ENCODE results near the gene FSD1. TPM values are rescaled to one million over a fixed set of nuclear protein-coding genes. Genes with fewer than 3 reads are reported as not detected.

FSD1 gene
- total and polyA plus RNA-seq, 2 experiments from 2014 or later: 5.8 TPM

DNA sequence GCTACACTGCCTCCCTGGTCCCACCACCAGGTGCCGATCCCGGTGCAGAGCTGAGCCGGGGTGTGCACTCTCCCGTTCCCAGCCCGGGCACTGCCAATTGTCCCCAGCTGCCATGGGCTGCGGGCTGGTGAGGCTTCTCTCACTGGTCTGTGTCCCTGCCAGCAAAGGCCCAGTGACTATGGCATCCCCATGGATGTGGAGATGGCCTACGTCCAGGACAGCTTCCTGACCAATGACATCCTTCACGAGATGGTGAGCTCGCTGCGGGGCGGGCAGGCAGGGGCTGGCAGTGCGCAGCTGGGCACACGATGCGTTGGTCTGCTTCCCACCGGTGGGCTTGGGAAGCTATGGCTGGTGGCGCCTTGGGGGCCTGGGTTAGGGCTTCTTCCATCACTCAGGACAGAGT is 53.5 kb downstream of the FSD1 start:
- in situ Hi-C loops (cut with MboI): no loop called here
- Histone ChIP-seq H3K27ac (no peak overlapping the region), H3K27me3 (replicated peaks; ENCODE audit: insufficient read depth) (no peaks in the 10 kb centered on the region), H3K9ac (no peak overlapping the region), H3K4me3 (no peak overlapping the region), H4K20me1 (ENCODE audit: insufficient read depth) (no peaks in the 10 kb centered on the region), H3K79me2 (ENCODE audit: insufficient read depth) (0 out of 2 replicates have a peak, but pooled peaks cover 7% of the 10 kb centered on the region), H3K36me3 (ENCODE audit: low read depth) (peaks cover 14% of the 10 kb centered on the region; the same call in 1 of the 2 replicates), H3F3A (ENCODE audit: insufficient read depth) (peaks cover 10% of the 10 kb centered on the region; the same call in 1 of the 2 replicates), H3K9me3 (ENCODE audit: low read depth) (no peaks in the 10 kb centered on the region), H3K9me2 (ENCODE audit: insufficient read depth) (no peaks in the 10 kb centered on the region), H3K4me1 (ENCODE audit: insufficient read depth) (no peaks in the 10 kb centered on the region), H2AFZ (no peak overlapping the region), H3K4me2 (ENCODE audit: unreplicated experiment) (no peak overlapping the region)
- TF ChIP-seq EZH2phosphoT487 (IDR thresholded peaks at IDR 0.05; ENCODE audit: insufficient read depth, low read depth) (no peak), EZH2 (IDR thresholded peaks at IDR 0.05; ENCODE audit: insufficient read depth, poor library complexity, severe bottlenecking) (no peak)
- no peak for DNase-seq
- 94 to 96% methylated on average over 16 of the region's 16 CpGs for WGBS, 2 experiments (ENCODE audit: low coverage in 1 of 2, low lambda C conversion rate in 2 of 2, missing lambda C conversion rate in 2 of 2)

DNA sequence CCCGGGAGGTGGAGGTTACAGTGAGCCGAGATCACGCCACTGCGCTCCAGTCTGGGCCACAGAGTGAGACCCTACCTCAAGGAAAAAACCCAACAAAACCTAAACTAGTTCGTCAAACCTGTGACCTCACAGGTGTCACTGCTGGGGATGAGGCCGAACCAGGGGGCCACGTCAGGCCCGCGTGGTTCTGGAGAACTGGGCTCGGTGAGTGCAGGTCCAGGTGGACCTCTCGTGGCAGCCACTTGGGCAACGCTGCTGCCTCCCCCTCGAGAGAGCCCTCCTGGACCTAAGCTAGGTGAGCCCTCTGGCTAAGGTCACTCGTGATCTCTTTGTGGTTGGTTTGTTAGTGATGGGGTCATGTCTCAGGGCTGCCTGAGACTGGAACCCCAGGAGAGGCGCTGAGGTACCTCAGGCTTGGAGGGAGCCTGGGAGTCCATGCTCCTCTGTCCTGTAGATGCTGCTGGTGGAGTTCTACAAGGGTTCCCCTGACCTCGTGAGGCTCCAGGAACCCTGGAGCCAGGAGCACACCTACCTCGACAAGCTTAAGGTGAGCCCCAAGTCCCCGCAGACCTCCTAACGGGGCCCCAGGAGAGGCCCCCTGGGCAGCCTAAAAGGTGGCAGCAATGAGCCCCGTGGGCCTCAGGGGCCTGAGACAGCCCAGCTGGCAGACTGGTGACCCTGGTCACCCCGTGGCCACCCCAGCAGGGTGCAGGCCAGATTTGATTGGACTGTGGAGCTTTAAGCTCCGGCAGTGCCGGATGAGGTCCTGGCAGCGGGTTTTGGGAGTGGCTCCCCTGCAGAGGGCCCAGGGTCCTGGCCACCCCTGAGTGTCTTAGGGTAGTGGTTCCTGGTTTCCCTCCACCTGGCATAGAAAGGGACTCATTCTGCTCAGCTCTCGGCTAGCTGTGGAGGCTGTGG is 54.6 kb downstream of the FSD1 start:
- DNase-seq: no peak
- Histone ChIP-seq H3K27me3 (replicated peaks; ENCODE audit: insufficient read depth) (no peaks in the 10 kb centered on the region), H3K9me3 (ENCODE audit: low read depth) (no peaks in the 10 kb centered on the region), H3K36me3 (ENCODE audit: low read depth) (peaks cover 14% of the 10 kb centered on the region; the same call in 1 of the 2 replicates), H3K9me2 (ENCODE audit: insufficient read depth) (no peaks in the 10 kb centered on the region), H3K4me3 (no peak overlapping the region), H3F3A (ENCODE audit: insufficient read depth) (0 out of 2 replicates have a peak, but pooled peaks cover 5% of the 10 kb centered on the region), H2AFZ (no peak overlapping the region), H3K4me2 (ENCODE audit: unreplicated experiment) (no peak overlapping the region), H3K27ac (no peak overlapping the region), H3K4me1 (ENCODE audit: insufficient read depth) (no peaks in the 10 kb centered on the region), H3K79me2 (ENCODE audit: insufficient read depth) (peaks cover 16% of the 10 kb centered on the region), H3K9ac (no peak overlapping the region), H4K20me1 (ENCODE audit: insufficient read depth) (no peaks in the 10 kb centered on the region)
- 85% methylated on average over 23 to 25 of the region's 25 CpGs for WGBS, 2 experiments (ENCODE audit: low coverage in 1 of 2, low lambda C conversion rate in 2 of 2, missing lambda C conversion rate in 2 of 2)
- in situ Hi-C loops (cut with MboI): no loop called here
- TF ChIP-seq EZH2phosphoT487 (IDR thresholded peaks at IDR 0.05; ENCODE audit: insufficient read depth, low read depth): no peak
- TF ChIP-seq EZH2 (IDR thresholded peaks at IDR 0.05; ENCODE audit: insufficient read depth, poor library complexity, severe bottlenecking): no peak

DNA sequence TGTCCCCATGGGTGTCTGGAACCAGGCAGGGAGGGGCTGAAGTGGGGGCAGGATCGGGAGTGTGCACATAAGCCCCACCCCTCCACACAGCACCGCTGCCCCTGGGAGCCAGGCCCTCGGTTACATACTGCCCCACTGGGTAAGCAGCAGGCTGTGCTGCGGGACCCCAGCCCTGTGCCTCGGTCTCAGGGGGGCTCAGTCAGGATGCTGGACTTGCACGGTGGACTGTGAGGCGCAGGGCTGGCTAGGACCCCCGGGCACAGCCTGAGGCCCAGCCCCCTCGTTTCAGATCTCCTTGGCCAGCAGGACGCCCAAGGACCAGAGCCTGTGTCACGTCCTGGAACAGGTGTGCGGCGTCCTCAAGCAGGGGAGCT is 55.2 kb downstream of the FSD1 start:
- no peaks in the 10 kb centered on the region for H3K4me1 ChIP-seq (ENCODE audit: insufficient read depth)
- H3K9ac ChIP-seq: no peak overlapping the region
- H3F3A ChIP-seq (ENCODE audit: insufficient read depth): 0 out of 2 replicates have a peak, but pooled peaks cover 5% of the 10 kb centered on the region
- no peak overlapping the region for H3K27ac ChIP-seq
- H3K9me2 ChIP-seq (ENCODE audit: insufficient read depth): no peaks in the 10 kb centered on the region
- H4K20me1 ChIP-seq (ENCODE audit: insufficient read depth): no peaks in the 10 kb centered on the region
- H3K79me2 ChIP-seq (ENCODE audit: insufficient read depth): peaks cover 22% of the 10 kb centered on the region
- H2AFZ ChIP-seq: no peak overlapping the region
- peaks cover 14% of the 10 kb centered on the region; the same call in 1 of the 2 replicates for H3K36me3 ChIP-seq (ENCODE audit: low read depth)
- in situ Hi-C loops (cut with MboI): no loop called here
- no peak overlapping the region for H3K4me3 ChIP-seq
- WGBS, 2 experiments (ENCODE audit: low coverage in 1 of 2, low lambda C conversion rate in 2 of 2, missing lambda C conversion rate in 2 of 2): 77 to 88% methylated on average over 12 to 13 of the region's 13 CpGs
- TF ChIP-seq EZH2 (IDR thresholded peaks at IDR 0.05; ENCODE audit: insufficient read depth, poor library complexity, severe bottlenecking) (no peak), EZH2phosphoT487 (IDR thresholded peaks at IDR 0.05; ENCODE audit: insufficient read depth, low read depth) (no peak)
- no peaks in the 10 kb centered on the region for H3K9me3 ChIP-seq (ENCODE audit: low read depth)
- H3K27me3 ChIP-seq (replicated peaks; ENCODE audit: insufficient read depth): no peaks in the 10 kb centered on the region
- no peak overlapping the region for H3K4me2 ChIP-seq (ENCODE audit: unreplicated experiment)
- DNase-seq: no peak

DNA sequence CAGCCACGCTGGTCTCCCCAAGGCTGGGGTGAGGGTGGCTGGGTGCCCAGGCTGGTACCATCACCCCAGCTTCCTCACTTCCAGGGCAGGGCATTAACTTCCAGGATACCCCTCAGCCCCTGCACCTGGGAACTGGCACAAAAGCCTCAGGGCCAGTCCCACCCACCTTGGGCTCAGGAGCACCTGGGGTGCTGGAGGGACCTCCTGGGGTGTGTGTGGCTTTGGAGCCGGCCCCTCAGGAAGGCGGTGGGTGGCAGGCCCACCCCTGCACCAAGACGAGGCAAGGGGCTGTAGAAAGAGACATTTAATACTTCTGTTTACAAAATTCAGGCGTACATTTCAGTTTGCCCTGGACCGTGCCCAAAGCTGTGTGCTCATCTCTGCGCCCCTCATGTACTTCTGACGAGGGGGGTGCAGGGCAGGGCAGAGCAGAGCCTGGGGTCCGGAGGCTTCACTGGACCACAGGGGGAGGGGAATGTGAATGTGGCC is 55.7 kb downstream of the FSD1 start:
- no peaks in the 10 kb centered on the region for H3K4me1 ChIP-seq (ENCODE audit: insufficient read depth)
- in situ Hi-C loops (cut with MboI): no loop called here
- WGBS, 2 experiments (ENCODE audit: low coverage in 1 of 2, low lambda C conversion rate in 2 of 2, missing lambda C conversion rate in 2 of 2): 80 to 86% methylated on average over 9 of the region's 9 CpGs
- H3K9me3 ChIP-seq (ENCODE audit: low read depth): no peaks in the 10 kb centered on the region
- no peaks in the 10 kb centered on the region for H4K20me1 ChIP-seq (ENCODE audit: insufficient read depth)
- H3K27me3 ChIP-seq (replicated peaks; ENCODE audit: insufficient read depth): no peaks in the 10 kb centered on the region
- H3K4me2 ChIP-seq (ENCODE audit: unreplicated experiment): no peak overlapping the region
- 0 out of 2 replicates have a peak, but pooled peaks cover 5% of the 10 kb centered on the region for H3F3A ChIP-seq (ENCODE audit: insufficient read depth)
- TF ChIP-seq EZH2 (IDR thresholded peaks at IDR 0.05; ENCODE audit: insufficient read depth, poor library complexity, severe bottlenecking) (no peak), EZH2phosphoT487 (IDR thresholded peaks at IDR 0.05; ENCODE audit: insufficient read depth, low read depth) (no peak)
- H3K9ac ChIP-seq: no peak overlapping the region
- no peak overlapping the region for H3K27ac ChIP-seq
- H2AFZ ChIP-seq: no peak overlapping the region
- H3K36me3 ChIP-seq (ENCODE audit: low read depth): peaks cover 16% of the 10 kb centered on the region; the same call in 1 of the 2 replicates
- DNase-seq: no peak
- H3K9me2 ChIP-seq (ENCODE audit: insufficient read depth): no peaks in the 10 kb centered on the region
- peaks cover 26% of the 10 kb centered on the region for H3K79me2 ChIP-seq (ENCODE audit: insufficient read depth)
- H3K4me3 ChIP-seq: no peak overlapping the region
